NCI-H1092 treated with DMSO at 0.1 percent for 48 hours (cell line): ENCODE data around the gene EVPLL.
A peak's percentile ranks its signal among the peaks of the same experiment; 100 is the strongest.
"Not testable (repeated sequence)": the region's sequence is repeated elsewhere in the genome, so short reads cannot be mapped to it uniquely, and the experiment has no call there.

Source experiments
- DNase-seq: peaks from one replicate; lab custom pipeline; 2025; lab: John Stamatoyannopoulos, UW

Gene EVPLL

GRCh38 chr17:18379246-18380146 lies 1.9 kb downstream of the EVPLL start:
- no peak for DNase-seq

- no peak for DNase-seq
Measured at GRCh38 chr17:18380471-18381157, 3.0 kb downstream of the EVPLL start.

GRCh38 chr17:18381158-18381952 lies 3.8 kb downstream of the EVPLL start:
- DNase-seq, result no peak

- no peak for DNase-seq
Measured at GRCh38 chr17:18381953-18382245, 4.3 kb downstream of the EVPLL start.

- no peak for DNase-seq
Measured at GRCh38 chr17:18382441-18383078, 5.0 kb downstream of the EVPLL start.

GRCh38 chr17:18383079-18383481 lies 5.5 kb downstream of the EVPLL start:
- DNase-seq, result peak; percentile 15

GRCh38 chr17:18384271-18384670 lies 6.7 kb downstream of the EVPLL start:
- not testable (repeated sequence) for DNase-seq

GRCh38 chr17:18387583-18387982 lies 10.0 kb downstream of the EVPLL start:
- not testable (repeated sequence) for DNase-seq

- not testable (repeated sequence) for DNase-seq
Measured at GRCh38 chr17:18388266-18388665, 10.7 kb downstream of the EVPLL start.

GRCh38 chr17:18388728-18389127 lies 11.2 kb downstream of the EVPLL start:
- DNase-seq, result not testable (repeated sequence)

GRCh38 chr17:18401872-18402590 lies 24.5 kb downstream of the EVPLL start:
- DNase-seq, result not testable (repeated sequence)

GRCh38 chr17:18403166-18403565 lies 25.6 kb downstream of the EVPLL start:
- not testable (repeated sequence) for DNase-seq

GRCh38 chr17:18403604-18404003 lies 26.0 kb downstream of the EVPLL start:
- not testable (repeated sequence) for DNase-seq

GRCh38 chr17:18408906-18409305 lies 31.3 kb downstream of the EVPLL start:
- DNase-seq, result not testable (repeated sequence)

- not testable (repeated sequence) for DNase-seq
Measured at GRCh38 chr17:18409321-18409720, 31.7 kb downstream of the EVPLL start.

- not testable (repeated sequence) for DNase-seq
Measured at GRCh38 chr17:18410736-18411135, 33.2 kb downstream of the EVPLL start.

- DNase-seq, result not testable (repeated sequence)
Measured at GRCh38 chr17:18411377-18411864, 33.8 kb downstream of the EVPLL start.

- not testable (repeated sequence) for DNase-seq
Measured at GRCh38 chr17:18412001-18412538, 34.5 kb downstream of the EVPLL start.

GRCh38 chr17:18421521-18421920 lies 43.9 kb downstream of the EVPLL start:
- not testable (repeated sequence) for DNase-seq

- not testable (repeated sequence) for DNase-seq
Measured at GRCh38 chr17:18422464-18422863, 44.9 kb downstream of the EVPLL start.

GRCh38 chr17:18423015-18423414 lies 45.4 kb downstream of the EVPLL start:
- not testable (repeated sequence) for DNase-seq
